Calu3 (cell line): ENCODE results near the gene IL17REL. TPM values are rescaled to one million over a fixed set of nuclear protein-coding genes. Genes with fewer than 3 reads are reported as not detected.

Source experiments
- BruUV-seq: library from RNA; stranded (reverse); fragments of 400-500 nt; replicated peaks from 2 replicates; lab custom pipeline; 2021; lab: Mats Ljungman, UMichigan
- CTCF ChIA-PET: fragments of 300-600 bp; sonication (Branson Sonifier 250); formaldehyde crosslinking; loops from one replicate; lab custom pipeline; 2022; ENCODE audit warnings: antibody characterized with exemption; lab: Charles Lee
- DNase-seq: peaks from one replicate; pipeline ENCODE4 v3.0.0; 2022
- H3K27ac Mint-ChIP-seq: one replicate; pipeline ENCODE4 v1.8.0; 2022; ENCODE audit warnings: mixed read lengths; ENCODE audit not compliant: unreplicated experiment
- H3K27me3 Mint-ChIP-seq: one replicate; pipeline ENCODE4 v1.8.0; 2022; ENCODE audit warnings: mixed read lengths; ENCODE audit not compliant: unreplicated experiment
- H3K36me3 Mint-ChIP-seq: one replicate; pipeline ENCODE4 v1.8.0; 2022; ENCODE audit warnings: mild to moderate bottlenecking, moderate library complexity, mixed read lengths; ENCODE audit not compliant: insufficient read depth, unreplicated experiment
- H3K4me1 Mint-ChIP-seq: one replicate; pipeline ENCODE4 v1.8.0; 2022; ENCODE audit warnings: mild to moderate bottlenecking, low read depth, mixed read lengths; ENCODE audit not compliant: unreplicated experiment
- H3K4me3 Mint-ChIP-seq: one replicate; pipeline ENCODE4 v1.8.0; 2022; ENCODE audit warnings: mild to moderate bottlenecking, low read depth, moderate library complexity, mixed read lengths; ENCODE audit not compliant: unreplicated experiment
- H3K9me3 Mint-ChIP-seq: one replicate; pipeline ENCODE4 v1.8.0; 2022; ENCODE audit warnings: low read depth, mixed read lengths; ENCODE audit not compliant: unreplicated experiment
- CTCF ChIP-seq: fragments of 200-600 bp; IDR thresholded peaks from one replicate; pipeline ENCODE4 v1.8.0; 2022; ENCODE audit warnings: antibody characterized with exemption; ENCODE audit not compliant: unreplicated experiment
- intact Hi-C: fragments of 100-400 bp; cut with micrococcal nuclease; formaldehyde crosslinking; loops from one replicate; pipeline ENCODE4 v1.10.0; 2022; ENCODE audit not compliant: unreplicated experiment
- total RNA-seq: library from RNA; stranded (reverse); gene quantifications from 2 replicates; pipeline ENCODE4 v1.2.3, GENCODE V29; 2022

The IL17REL gene
- total RNA-seq, 1 experiment from 2014 or later: not detected

DNA sequence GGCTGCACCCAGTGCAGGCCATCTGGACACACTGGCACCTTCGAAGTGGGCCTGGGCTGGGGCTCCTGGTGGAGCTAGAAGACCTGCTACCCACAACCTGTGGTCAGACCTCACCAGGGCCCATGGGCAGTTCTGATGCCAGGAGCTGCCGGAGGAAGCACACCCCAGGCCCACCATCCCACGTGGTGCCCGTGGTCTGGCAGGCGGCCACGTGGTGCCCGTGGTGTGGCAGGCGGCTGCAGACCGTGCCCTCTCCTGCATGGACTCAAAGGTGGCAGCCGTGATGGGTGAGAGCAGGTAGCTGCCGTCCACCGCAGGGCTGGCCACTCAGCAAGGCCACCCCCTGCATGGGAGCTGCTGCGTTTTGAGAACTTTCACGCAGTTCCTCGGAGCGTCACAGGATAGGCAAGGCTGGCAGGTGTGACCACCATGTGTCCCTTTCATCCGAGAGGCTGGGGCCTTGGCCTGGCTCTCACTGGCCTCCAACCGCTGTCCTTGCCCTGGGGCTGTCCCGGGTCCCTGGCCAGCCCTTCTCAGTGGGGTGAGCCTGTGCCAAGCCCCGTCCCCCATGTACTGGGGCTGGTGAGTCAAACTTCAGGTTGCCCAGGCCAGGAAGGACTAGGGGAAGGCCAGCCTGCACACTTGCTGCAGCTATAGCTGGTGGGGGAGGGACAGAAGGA, 3.9 kb upstream of the IL17REL start:
- no TSS peak for BruUV-seq
- intact Hi-C loops: no loop called here
- no peak for TF ChIP-seq CTCF
- H3K27me3 Mint-ChIP-seq: peaks cover 24% of the 10 kb centered on the region
- H3K36me3 Mint-ChIP-seq: peaks cover 10% of the 10 kb centered on the region
- H3K4me3 Mint-ChIP-seq: no peak overlapping the region
- DNase-seq: no peak
- H3K4me1 Mint-ChIP-seq: peaks cover 17% of the 10 kb centered on the region
- CTCF ChIA-PET: no interaction called here
- H3K27ac Mint-ChIP-seq: no peak overlapping the region
- H3K9me3 Mint-ChIP-seq: no peaks in the 10 kb centered on the region

DNA sequence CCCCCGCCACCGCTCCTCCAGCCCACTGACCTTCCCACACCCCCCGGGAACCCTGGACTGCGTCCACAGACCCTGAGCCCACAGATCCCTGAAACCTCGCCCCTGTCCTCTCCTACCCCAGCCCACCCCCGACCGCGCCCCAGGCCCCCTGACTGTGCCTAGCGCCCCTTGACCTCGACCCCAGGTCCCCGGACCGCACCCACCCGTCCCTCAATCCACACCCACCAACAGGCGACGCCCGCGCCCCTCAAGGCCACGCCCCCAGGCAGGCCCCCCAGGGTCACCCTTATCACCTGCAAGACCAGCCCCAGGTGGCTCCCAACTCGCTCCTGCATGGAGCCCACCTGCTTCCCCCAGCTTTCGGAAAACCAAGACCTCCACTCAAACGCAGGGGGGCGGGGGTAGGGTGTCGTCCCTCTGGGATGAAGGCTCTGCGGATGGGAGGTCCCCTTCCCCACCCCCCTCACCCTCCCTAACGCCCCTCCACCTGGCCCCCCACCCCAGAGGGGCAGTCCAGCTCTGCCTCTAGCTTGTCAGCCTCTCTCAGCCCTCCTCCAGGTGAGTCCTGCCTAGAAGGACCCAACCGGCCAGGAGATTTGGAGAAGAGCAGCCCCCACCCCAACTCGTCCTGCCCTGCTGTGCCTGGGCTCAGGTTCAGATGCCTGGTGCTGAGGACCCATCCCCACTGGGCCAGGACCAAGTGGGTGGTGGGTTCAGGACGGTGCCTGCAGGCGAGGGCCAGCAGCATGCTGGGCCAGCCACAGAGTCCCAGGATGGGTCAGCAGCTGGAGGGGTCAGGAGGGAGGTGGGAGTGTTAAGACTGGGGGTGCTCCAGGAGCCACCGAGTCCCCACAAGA, 3.1 kb upstream of the IL17REL start:
- H3K27ac Mint-ChIP-seq: no peak overlapping the region

DNA sequence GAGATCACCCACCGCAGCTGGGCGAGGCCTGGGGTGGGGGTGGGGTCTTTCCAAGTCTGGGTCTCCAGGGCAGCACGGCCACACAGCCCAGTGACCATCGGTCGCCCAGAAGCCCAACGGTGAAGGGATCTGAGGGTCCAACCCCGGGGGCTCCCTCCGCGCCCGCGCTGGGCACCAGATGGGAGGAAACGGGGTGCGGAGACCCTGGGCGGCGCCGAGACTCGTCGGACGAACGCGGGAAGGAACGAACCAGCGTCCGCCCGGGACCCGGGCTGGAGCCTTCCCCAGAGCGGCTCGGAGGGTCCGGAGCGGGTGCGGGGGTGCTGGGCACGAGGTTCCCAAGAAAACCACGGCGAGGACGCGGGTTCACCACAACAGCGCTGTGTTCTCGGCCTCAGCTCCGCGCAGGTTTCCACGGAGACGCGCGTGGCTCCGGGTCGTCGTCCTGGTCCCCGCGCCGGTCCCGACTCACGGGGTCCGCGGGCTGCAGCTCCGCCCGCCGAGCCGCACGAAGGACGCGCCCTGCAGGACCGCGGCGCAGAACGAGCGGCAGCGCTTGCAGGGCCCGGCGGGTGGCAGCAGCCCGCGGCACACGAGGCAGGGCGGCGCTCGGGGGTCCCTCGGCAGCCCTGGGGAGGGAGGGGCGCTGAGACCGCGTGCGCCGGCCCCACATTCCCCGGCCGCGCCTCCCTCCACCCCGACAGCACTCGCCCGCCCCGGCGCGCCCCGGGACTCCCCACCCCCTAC, 2.3 kb upstream of the IL17REL start:
- CTCF ChIA-PET: no interaction called here
- no peak for DNase-seq
- intact Hi-C loops: loop anchor here (5.0 kb wide), 1 partner anchor 83 kb away; no protein-coding TSS in a partner anchor
- no TSS peak for BruUV-seq
- H3K4me3 Mint-ChIP-seq: no peak overlapping the region
- peaks cover 19% of the 10 kb centered on the region for H3K4me1 Mint-ChIP-seq
- TF ChIP-seq CTCF: no peak
- H3K27me3 Mint-ChIP-seq: peaks cover 32% of the 10 kb centered on the region
- H3K36me3 Mint-ChIP-seq: peaks cover 10% of the 10 kb centered on the region
- no peaks in the 10 kb centered on the region for H3K9me3 Mint-ChIP-seq
- no peak overlapping the region for H3K27ac Mint-ChIP-seq

More for the DNA sequence above, 3.1 kb upstream of the IL17REL start:
- peaks cover 10% of the 10 kb centered on the region for H3K36me3 Mint-ChIP-seq
- peaks cover 19% of the 10 kb centered on the region for H3K4me1 Mint-ChIP-seq
- DNase-seq: no peak
- TF ChIP-seq CTCF: no peak
- H3K9me3 Mint-ChIP-seq: no peaks in the 10 kb centered on the region
- peaks cover 32% of the 10 kb centered on the region for H3K27me3 Mint-ChIP-seq
- CTCF ChIA-PET: no interaction called here
- no peak overlapping the region for H3K4me3 Mint-ChIP-seq
- intact Hi-C loops: no loop called here
- BruUV-seq: no TSS peak

DNA sequence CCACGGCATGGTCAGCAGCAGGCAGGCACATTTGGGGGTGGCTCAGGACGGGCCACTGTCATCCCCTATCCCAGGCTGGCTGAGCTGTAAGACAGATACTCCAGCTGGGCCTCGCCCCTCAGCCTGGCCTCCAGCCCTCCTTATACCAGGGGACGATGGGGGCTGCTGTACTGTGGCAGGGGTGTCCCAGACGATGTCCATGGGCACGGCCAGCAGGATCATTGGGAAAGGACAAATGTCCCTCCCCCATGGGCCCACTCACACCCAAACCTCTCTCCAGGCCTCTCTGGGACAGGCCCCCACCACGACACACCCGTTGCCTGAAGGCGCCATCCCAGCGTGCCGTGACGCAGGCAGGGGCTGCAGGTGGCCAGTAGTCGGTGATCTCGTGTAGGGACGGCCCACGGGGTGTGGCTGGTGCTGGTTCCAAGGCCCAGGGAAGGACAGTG, 1.5 kb upstream of the IL17REL start:
- Mint-ChIP-seq H3K27ac (no peak overlapping the region), H3K4me3 (no peak overlapping the region), H3K36me3 (peaks cover 10% of the 10 kb centered on the region), H3K27me3 (peaks cover 32% of the 10 kb centered on the region), H3K9me3 (no peaks in the 10 kb centered on the region), H3K4me1 (peaks cover 19% of the 10 kb centered on the region)
- intact Hi-C loops: loop anchor here (5.0 kb wide), 1 partner anchor 82 kb away; no protein-coding TSS in a partner anchor
- no TSS peak for BruUV-seq
- no peak for DNase-seq
- CTCF ChIA-PET: interaction anchor here (0.7 to 1.2 kb wide), 4 partner anchors 14 to 83 kb away, joined by 3 to 9 read pairs (median 4); no protein-coding TSS in a partner anchor
- no peak for TF ChIP-seq CTCF
